GM21526 (cell line): Measurements from ENCODE around the gene RAB6A.
"Not testable (repeated sequence)": the region's sequence is repeated elsewhere in the genome, so short reads cannot be mapped to it uniquely, and the experiment has no call there.

Experiments used
- ATAC-seq: cut with Tn5 transposase; IDR thresholded peaks from one replicate; pipeline ENCODE4 v1.9.1; 2021; ENCODE audit warnings: moderate library complexity; ENCODE audit not compliant: unreplicated experiment, low FRiP score

Gene RAB6A

DNA sequence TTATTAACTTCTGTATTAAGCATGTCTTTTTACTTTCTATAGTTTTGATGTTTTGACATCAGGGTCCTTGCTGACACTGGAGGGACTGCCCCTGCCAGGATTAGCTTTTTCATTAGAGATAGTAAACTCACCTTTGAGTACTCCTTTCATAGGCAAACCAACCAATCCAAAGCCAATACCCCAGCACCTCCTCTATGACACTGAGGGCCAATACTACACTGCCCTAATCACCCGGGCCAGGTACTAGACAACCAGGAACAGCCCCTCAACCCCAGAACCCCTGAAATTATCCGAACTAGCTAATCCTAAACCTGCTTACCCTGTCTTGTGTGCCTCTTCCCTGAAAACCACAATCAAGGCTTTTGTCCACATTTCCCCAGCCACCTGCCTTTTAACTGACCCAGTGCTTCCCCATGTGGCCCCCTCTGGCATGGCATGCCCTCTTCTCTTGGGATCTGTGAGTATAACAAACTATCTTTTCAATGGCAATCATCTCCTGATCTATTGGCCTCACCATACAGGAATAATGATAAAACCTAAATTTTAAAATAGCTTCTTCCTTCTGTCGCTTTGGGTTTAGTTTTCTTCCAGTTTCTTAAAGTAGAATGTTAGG lies 31.2 kb downstream of the RAB6A start:
- ATAC-seq = no peak

- ATAC-seq = no peak
Measured at GRCh38 chr11:73728000-73728399, 32.9 kb downstream of the RAB6A start.

DNA sequence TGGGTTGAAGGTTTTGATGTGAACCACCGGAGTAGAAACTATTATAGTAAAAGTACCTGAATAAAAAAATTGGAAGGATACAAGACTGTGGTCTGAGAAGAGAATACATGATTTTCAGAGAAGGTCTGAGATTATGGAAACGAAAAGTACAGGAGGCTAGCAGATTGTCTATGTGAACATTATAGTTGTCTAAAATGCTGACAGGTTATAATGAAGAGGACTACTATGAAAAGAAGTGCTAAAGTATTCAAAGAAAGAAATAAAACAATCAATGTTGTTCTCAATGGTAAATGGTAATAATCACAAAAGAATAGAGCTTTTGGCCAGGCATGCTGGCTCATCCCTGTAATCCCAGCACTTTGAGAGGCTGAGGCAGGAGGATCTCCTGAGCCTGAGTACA lies 34.0 kb downstream of the RAB6A start:
- ATAC-seq = no peak

DNA sequence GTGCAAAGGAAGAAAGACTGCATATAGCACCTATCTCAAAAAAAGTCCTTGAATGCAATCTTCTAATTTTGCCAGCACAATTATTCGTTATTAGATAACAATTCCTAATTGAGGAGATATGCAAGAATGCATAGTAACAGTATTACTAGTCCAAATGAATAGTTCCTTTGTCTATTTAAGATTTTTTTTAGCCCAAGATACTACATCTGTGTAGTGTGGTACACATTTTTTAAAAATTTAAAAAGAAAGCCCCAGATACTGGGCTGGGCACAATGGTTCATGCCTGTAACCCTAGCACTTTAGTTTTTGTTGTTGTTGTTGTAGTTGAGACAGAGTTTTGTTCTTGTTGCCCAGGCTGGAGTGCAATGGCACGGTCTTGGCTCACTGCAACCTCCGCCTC lies 43.7 kb downstream of the RAB6A start:
- ATAC-seq = no peak

GRCh38 chr11:73716153-73717056 lies 44.5 kb downstream of the RAB6A start:
- no peak for ATAC-seq

DNA sequence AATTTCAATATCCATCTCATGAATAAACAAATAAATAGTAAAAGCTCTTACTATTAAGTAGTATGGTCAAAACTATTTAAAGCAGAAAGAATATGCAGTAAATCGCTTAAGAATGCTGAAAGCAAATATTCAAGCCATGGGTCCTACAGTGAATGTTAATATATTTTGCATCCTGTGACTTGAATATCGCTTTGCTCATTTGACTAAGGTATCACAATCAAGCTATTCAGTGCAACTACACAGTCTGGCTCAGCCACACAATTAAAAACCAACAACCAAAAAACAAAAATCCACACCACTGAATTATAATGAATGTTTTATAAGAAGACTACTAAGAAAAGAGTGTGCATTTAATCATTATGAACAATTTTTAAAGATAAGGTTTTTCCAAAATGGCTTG lies 45.3 kb downstream of the RAB6A start:
- no peak for ATAC-seq

GRCh38 chr11:73710964-73711363 lies 49.9 kb downstream of the RAB6A start:
- ATAC-seq = no peak

DNA sequence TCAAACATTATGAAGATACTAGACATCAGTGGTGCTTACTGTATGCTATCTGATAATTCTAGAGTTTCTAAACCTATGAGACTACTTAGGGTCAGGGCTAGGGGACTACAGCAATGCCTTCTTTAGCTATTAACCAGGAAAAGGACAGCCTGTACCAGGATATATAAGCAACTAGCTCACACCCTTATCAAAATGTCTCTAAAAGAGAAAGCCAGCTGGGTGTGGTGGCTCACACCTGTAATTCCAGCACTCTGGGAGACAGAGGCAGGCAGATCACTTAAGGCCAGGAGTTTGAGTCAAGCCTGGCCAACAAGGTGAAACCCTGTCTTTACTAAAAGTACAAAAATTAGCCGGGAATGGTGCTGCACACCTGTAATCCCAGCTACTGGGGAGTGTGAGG lies 55.8 kb downstream of the RAB6A start:
- ATAC-seq = no peak

DNA sequence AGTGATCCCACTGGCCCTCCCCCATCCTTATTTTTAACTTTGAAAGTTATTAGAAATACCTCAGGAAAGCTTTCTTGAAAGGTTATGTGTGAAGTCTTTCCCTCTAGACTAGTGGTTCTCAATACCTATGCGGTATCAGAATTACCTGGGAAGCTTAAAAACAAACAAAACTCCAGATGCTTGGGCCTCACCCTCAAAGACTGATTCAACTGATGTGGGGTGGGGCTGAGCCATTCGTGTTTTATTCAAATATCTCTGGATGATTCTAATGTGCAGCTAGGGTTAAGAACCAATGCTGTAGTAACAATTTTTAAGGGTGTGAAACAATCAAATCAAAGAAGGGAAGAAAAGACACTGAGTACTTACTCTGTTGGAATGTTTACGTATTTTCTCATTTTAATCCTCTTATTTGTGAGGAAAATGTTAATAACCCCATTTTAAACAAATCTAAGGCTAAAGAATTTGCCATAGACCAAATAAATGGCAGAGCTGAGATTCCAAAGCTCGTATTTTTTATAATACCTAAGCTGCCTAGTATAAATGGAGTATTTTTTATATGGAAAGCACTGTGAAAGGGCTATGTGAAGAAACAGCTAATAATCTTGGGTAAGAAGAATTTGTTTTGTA lies 66.9 kb downstream of the RAB6A start:
- ATAC-seq = no peak

GRCh38 chr11:73680687-73681086 lies 80.2 kb downstream of the RAB6A start:
- ATAC-seq = no peak

- not testable (repeated sequence) for ATAC-seq
Measured at GRCh38 chr11:73676552-73676951, 84.3 kb downstream of the RAB6A start.

GRCh38 chr11:73671701-73672100 lies 89.2 kb downstream of the RAB6A start:
- ATAC-seq = no peak

DNA sequence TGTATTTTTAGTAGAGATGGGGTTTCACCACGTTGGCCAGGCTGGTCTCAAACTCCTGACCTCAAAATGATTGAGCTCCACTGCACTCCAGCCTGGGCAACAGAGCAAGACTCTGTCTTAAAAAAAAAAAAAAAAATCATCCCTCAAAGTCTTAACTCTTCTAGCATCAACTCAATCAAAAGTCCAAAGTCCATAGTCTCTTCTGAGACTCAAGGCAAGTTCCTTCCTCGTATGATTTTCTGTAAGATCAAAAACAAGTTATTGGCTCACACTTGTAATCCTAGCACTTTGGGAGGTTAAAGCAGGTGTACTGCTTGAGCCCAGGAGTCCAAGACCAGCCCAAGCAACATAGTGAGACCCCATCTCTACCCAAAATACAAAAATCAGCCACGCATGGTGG lies 90.1 kb downstream of the RAB6A start:
- ATAC-seq = no peak

GRCh38 chr11:73667891-73668290 lies 93.0 kb downstream of the RAB6A start:
- no peak for ATAC-seq

GRCh38 chr11:73664877-73665276 lies 96.0 kb downstream of the RAB6A start:
- ATAC-seq = no peak

- ATAC-seq = no peak
Measured at GRCh38 chr11:73663604-73664495, 97.0 kb downstream of the RAB6A start.

GRCh38 chr11:73662445-73663157 lies 98.3 kb downstream of the RAB6A start:
- ATAC-seq = no peak

GRCh38 chr11:73661035-73661628 lies 99.7 kb downstream of the RAB6A start:
- ATAC-seq = peak; percentile 72

DNA sequence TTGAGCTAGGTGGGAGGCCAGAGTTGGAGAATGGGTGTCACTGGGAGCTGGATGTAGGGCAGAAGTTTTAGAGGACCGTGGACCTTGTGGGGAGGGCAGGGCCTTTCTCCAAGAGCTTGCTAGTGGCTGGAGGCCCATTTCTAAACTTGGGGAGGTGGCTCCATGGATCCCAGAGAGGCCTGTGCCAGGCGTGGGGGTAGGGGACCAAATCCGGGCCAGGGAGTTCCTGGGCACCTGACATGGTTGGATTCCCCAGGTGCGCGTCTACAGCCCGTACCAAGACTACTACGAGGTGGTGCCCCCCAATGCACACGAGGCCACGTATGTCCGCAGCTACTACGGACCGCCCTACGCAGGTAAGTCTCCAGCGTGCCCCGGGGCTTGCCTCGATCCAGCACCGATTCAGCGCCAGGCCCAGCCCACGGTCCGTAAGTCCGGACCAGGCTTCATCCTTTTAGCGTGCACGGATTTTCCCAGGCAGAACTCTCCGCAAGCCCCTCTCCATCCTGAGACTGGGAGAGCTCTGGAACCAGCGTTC lies 100.3 kb downstream of the RAB6A start:
- ATAC-seq = peak; percentile 24
